ENCODE results near the gene MRTFA.
"Not testable (repeated sequence)": the region's sequence is repeated elsewhere in the genome, so short reads cannot be mapped to it uniquely, and the experiment has no call there.

Gene MRTFA

GRCh38 chr22:40542821-40543540 lies 93.5 kb downstream of the MRTFA start:
- DNase-seq = no peak

- no peak for DNase-seq
Measured at GRCh38 chr22:40541300-40541699, 95.2 kb downstream of the MRTFA start.

- DNase-seq = no peak
Measured at GRCh38 chr22:40540265-40540664, 96.3 kb downstream of the MRTFA start.

GRCh38 chr22:40536149-40536548 lies 100.4 kb downstream of the MRTFA start:
- not testable (repeated sequence) for DNase-seq

GRCh38 chr22:40535642-40536041 lies 100.9 kb downstream of the MRTFA start:
- DNase-seq = no peak

- no peak for DNase-seq
Measured at GRCh38 chr22:40535189-40535512, 101.4 kb downstream of the MRTFA start.

- no peak for DNase-seq
Measured at GRCh38 chr22:40534379-40535188, 101.9 kb downstream of the MRTFA start.

- no peak for DNase-seq
Measured at GRCh38 chr22:40533712-40534378, 102.7 kb downstream of the MRTFA start.

GRCh38 chr22:40531951-40532900 lies 104.3 kb downstream of the MRTFA start:
- no peak for DNase-seq

GRCh38 chr22:40530391-40530790 lies 106.1 kb downstream of the MRTFA start:
- not testable (repeated sequence) for DNase-seq

- DNase-seq = no peak
Measured at GRCh38 chr22:40529821-40530220, 106.7 kb downstream of the MRTFA start.

GRCh38 chr22:40526960-40527359 lies 109.6 kb downstream of the MRTFA start:
- DNase-seq = no peak

GRCh38 chr22:40525250-40525884 lies 111.2 kb downstream of the MRTFA start:
- DNase-seq = no peak

- no peak for DNase-seq
Measured at GRCh38 chr22:40524392-40525249, 111.9 kb downstream of the MRTFA start.

- no peak for DNase-seq
Measured at GRCh38 chr22:40522141-40522540, 114.4 kb downstream of the MRTFA start.

- DNase-seq = no peak
Measured at GRCh38 chr22:40521046-40521445, 115.5 kb downstream of the MRTFA start.

- no peak for DNase-seq
Measured at GRCh38 chr22:40520562-40520961, 116.0 kb downstream of the MRTFA start.

GRCh38 chr22:40519948-40520331 lies 116.6 kb downstream of the MRTFA start:
- DNase-seq = no peak

- DNase-seq = no peak
Measured at GRCh38 chr22:40519284-40519947, 117.1 kb downstream of the MRTFA start.

- DNase-seq = no peak
Measured at GRCh38 chr22:40518840-40519239, 117.7 kb downstream of the MRTFA start.

- no peak for DNase-seq
Measured at GRCh38 chr22:40517631-40518030, 118.9 kb downstream of the MRTFA start.
